Stimulated activated CD4-positive, alpha-beta T cell treated with anti-CD3 and anti-CD28 coated beads, Interleukin-15, amount 100 ng/mL, for 24 hours (primary cell): ENCODE data around the gene ANXA2R.

Experiments used
- DNase-seq: peaks from one replicate; pipeline ENCODE4 v3.0.0-alpha.2; 2020

ANXA2R gene

GRCh38 chr5:42995360-42995751, 44.8 kb downstream of the ANXA2R start:
- DNase-seq, result no peak

GRCh38 chr5:42994555-42995359, 45.4 kb downstream of the ANXA2R start:
- DNase-seq, result peak; percentile 91

GRCh38 chr5:42994246-42994554, 45.9 kb downstream of the ANXA2R start:
- DNase-seq, result no peak

- peak; percentile 61 for DNase-seq
Observed at GRCh38 chr5:42993516-42994245, 46.4 kb downstream of the ANXA2R start.

GRCh38 chr5:42992088-42992879, 47.8 kb downstream of the ANXA2R start:
- DNase-seq, result peak; percentile 77

- no peak for DNase-seq
Observed at GRCh38 chr5:42991404-42992087, 48.6 kb downstream of the ANXA2R start.

- no peak for DNase-seq
Observed at GRCh38 chr5:42990892-42991291, 49.2 kb downstream of the ANXA2R start.
